Mesendoderm (in vitro differentiated cells): ENCODE measurements around the gene CDAN1.

ENCODE experiments used
- DNase-seq: peaks from one replicate; pipeline ENCODE4 v3.0.0; 2013
- H2AK5ac ChIP-seq: 2 replicates; pipeline ENCODE4 v1.6.1; 2013; ENCODE audit warnings: low read length, inconsistent platforms
- H2BK120ac ChIP-seq: 2 replicates; pipeline ENCODE4 v1.6.1; 2013; ENCODE audit warnings: low read depth, mild to moderate bottlenecking, low read length, moderate library complexity, mixed read lengths
- H2BK15ac ChIP-seq: replicated peaks from 2 replicates; pipeline ENCODE4 v1.6.1; 2013; ENCODE audit warnings: low read depth, mild to moderate bottlenecking, moderate library complexity
- H2BK5ac ChIP-seq: 2 replicates; pipeline ENCODE4 v1.6.1; 2013; ENCODE audit warnings: low read length, inconsistent platforms
- H3K18ac ChIP-seq: 2 replicates; pipeline ENCODE4 v1.6.1; 2013; ENCODE audit warnings: mild to moderate bottlenecking, low read length, mixed read lengths
- H3K23ac ChIP-seq: one replicate; pipeline ENCODE4 v1.6.1; 2013; ENCODE audit warnings: low read length
- H3K27ac ChIP-seq: 2 replicates; pipeline ENCODE4 v1.5.1; 2013; ENCODE audit warnings: low read depth, mild to moderate bottlenecking, inconsistent platforms, low read length, moderate library complexity
- H3K27me3 ChIP-seq: 2 replicates; pipeline ENCODE4 v1.6.1; 2013; ENCODE audit warnings: low read length, control low read depth, mild to moderate bottlenecking, inconsistent platforms; ENCODE audit not compliant: insufficient read depth, poor library complexity
- H3K36me3 ChIP-seq: 2 replicates; pipeline ENCODE4 v1.6.1; 2013; ENCODE audit warnings: low read length, inconsistent platforms; ENCODE audit not compliant: control insufficient read depth, insufficient read depth
- H3K4ac ChIP-seq: one replicate; pipeline ENCODE4 v1.6.1; 2013; ENCODE audit warnings: low read depth, mild to moderate bottlenecking, low read length, moderate library complexity
- H3K4me1 ChIP-seq: 2 replicates; pipeline ENCODE4 v1.6.1; 2013; ENCODE audit warnings: low read depth, low read length, inconsistent platforms; ENCODE audit not compliant: control insufficient read depth
- H3K4me2 ChIP-seq: 2 replicates; pipeline ENCODE4 v1.6.1; 2013; ENCODE audit warnings: low read length
- H3K4me3 ChIP-seq: 2 replicates; pipeline ENCODE4 v1.5.1; 2013; ENCODE audit warnings: mild to moderate bottlenecking, low read length
- H3K56ac ChIP-seq: one replicate; pipeline ENCODE4 v1.6.1; 2013; ENCODE audit warnings: low read length
- H3K79me1 ChIP-seq: 2 replicates; pipeline ENCODE4 v1.6.1; 2013; ENCODE audit warnings: low read length, inconsistent platforms
- H3K79me2 ChIP-seq: 2 replicates; pipeline ENCODE4 v1.6.1; 2013; ENCODE audit warnings: mild to moderate bottlenecking, low read length; ENCODE audit not compliant: control insufficient read depth, insufficient read depth
- H3K9ac ChIP-seq: 2 replicates; pipeline ENCODE4 v1.6.1; 2013; ENCODE audit warnings: low read length, inconsistent platforms
- H4K5ac ChIP-seq: one replicate; pipeline ENCODE4 v1.6.1; 2013; ENCODE audit warnings: low read length
- H4K8ac ChIP-seq: one replicate; pipeline ENCODE4 v1.6.1; 2013; ENCODE audit warnings: low read depth, mild to moderate bottlenecking, control low read depth, low read length, moderate library complexity
- WGBS: extraction: QIAGEN DNeasy Blood & Tissue Kit; methylation state at CpG from one replicate; pipeline ENCODE4 v1.1.7; 2013; ENCODE audit warnings: low lambda C conversion rate, missing lambda C conversion rate; ENCODE audit not compliant: insufficient coverage; ENCODE audit errors: extremely low coverage; 5-methylcytosine and 5-hydroxymethylcytosine counted together

CDAN1 gene

DNA sequence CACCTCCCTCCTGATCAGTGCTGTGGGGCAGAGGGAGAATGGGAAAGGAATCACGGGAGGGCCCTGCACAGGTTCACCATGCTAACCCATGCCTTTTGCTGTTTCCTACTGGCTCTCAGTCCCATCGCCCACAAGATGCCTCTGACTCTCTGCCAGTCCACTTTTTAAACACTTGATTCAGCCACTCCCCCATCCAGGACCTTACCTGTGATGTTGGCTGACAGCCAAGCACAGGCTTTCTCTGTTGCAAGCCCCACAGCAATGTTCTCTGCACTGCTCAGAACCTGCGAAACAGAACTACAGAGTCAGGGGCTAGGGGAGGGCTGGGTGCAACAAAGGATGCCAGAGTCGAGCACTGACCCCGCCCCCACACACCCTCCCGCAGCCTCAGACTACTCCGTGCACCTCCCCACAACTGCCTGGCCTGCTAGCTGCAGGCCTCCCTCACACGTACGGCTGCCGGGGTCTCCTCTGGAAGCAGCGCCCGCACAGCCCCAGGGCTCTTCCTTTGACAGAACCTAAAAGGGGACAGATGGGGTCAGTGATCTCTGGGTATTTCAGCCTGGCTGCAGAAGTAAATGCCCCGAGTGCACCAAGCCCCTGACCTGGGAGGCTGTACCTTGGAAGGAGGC is 9.1 kb downstream of the CDAN1 start:
- Histone ChIP-seq H3K23ac (no peak overlapping the region), H3K9ac (no peak overlapping the region), H3K79me1 (no peaks in the 10 kb centered on the region), H2AK5ac (no peak overlapping the region), H3K56ac (no peak overlapping the region), H3K4ac (no peak overlapping the region), H4K8ac (no peak overlapping the region), H2BK5ac (no peak overlapping the region), H3K27ac (no peak overlapping the region), H2BK15ac (no peak overlapping the region), H3K36me3 (peaks cover 23% of the 10 kb centered on the region), H2BK120ac (no peak overlapping the region), H3K4me2 (no peak overlapping the region), H3K27me3 (no peaks in the 10 kb centered on the region), H3K79me2 (no peaks in the 10 kb centered on the region), H3K18ac (no peak overlapping the region), H3K4me3 (no peak overlapping the region), H3K4me1 (no peaks in the 10 kb centered on the region), H4K5ac (no peak overlapping the region)
- no CpG with 5 or more reads among the region's 13 CpGs for WGBS
- DNase-seq: no peak

DNA sequence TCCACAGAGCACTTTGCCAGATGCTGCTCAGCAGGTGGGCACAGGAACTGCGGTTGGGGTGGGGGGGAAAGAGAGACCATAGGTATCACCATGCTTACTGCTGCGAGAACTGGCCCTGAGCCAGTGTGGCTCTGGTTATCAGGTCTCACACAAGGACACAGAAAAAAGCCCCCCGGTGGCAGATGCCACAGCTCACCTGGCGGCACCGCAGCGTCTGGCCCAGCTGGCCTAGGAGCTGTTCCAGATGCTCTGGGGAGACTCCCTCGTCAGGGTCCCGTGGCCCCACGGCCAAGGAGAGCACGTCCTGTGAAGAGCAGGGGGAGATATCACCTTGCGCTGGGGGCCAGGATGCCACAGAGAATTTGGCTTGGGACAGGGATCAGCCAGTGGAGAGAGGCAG is 10.8 kb downstream of the CDAN1 start:
- no peak overlapping the region for H3K4me3 ChIP-seq
- no CpG with 5 or more reads among the region's 11 CpGs for WGBS
- H2AK5ac ChIP-seq: no peak overlapping the region
- no peak overlapping the region for H4K5ac ChIP-seq
- peaks cover 18% of the 10 kb centered on the region for H3K36me3 ChIP-seq
- H3K18ac ChIP-seq: no peak overlapping the region
- no peak overlapping the region for H2BK15ac ChIP-seq
- H3K4ac ChIP-seq: no peak overlapping the region
- no peak overlapping the region for H3K56ac ChIP-seq
- H3K4me2 ChIP-seq: no peak overlapping the region
- H3K79me1 ChIP-seq: no peaks in the 10 kb centered on the region
- H3K27me3 ChIP-seq: no peaks in the 10 kb centered on the region
- no peak overlapping the region for H3K27ac ChIP-seq
- no peak for DNase-seq
- no peak overlapping the region for H3K9ac ChIP-seq
- H4K8ac ChIP-seq: no peak overlapping the region
- H3K4me1 ChIP-seq: no peaks in the 10 kb centered on the region
- no peak overlapping the region for H2BK120ac ChIP-seq
- H2BK5ac ChIP-seq: no peak overlapping the region
- H3K23ac ChIP-seq: no peak overlapping the region
- H3K79me2 ChIP-seq: no peaks in the 10 kb centered on the region

DNA sequence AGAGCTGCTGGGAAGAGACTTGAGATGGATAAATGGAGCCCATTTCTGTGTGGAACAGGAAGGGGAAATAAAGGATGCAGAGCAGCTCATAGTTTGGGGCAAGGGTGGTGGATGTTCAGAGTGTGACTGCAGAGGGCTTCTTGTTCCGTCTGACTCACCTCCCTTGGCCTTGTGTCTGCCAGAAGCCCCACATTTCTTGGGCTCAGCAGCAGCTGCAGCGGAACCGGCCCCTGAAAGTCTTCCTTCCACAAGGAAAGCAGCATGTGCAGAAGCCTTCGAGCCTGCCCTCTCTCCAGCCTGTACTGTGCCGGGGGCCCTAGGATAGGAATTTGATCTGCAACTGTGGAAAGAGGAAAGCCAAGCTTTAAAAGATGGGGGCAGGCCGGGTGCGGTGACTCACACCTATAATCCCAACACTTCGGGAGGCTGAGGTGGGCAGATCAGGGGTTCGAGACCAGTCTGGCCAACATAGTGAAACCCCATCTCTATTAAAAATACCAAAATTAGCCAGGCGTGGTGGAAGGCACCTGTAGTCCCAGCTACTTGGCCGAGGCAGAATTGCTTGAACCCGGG is 11.5 kb downstream of the CDAN1 start:
- no peak overlapping the region for H3K18ac ChIP-seq
- no peak overlapping the region for H2AK5ac ChIP-seq
- no peak overlapping the region for H4K5ac ChIP-seq
- no peak overlapping the region for H2BK5ac ChIP-seq
- DNase-seq: no peak
- no peak overlapping the region for H3K4me3 ChIP-seq
- H3K27ac ChIP-seq: no peak overlapping the region
- no peak overlapping the region for H3K56ac ChIP-seq
- no peak overlapping the region for H3K4ac ChIP-seq
- no peak overlapping the region for H3K9ac ChIP-seq
- no peak overlapping the region for H3K23ac ChIP-seq
- H3K36me3 ChIP-seq: peaks cover 17% of the 10 kb centered on the region
- no peaks in the 10 kb centered on the region for H3K27me3 ChIP-seq
- H3K4me1 ChIP-seq: no peaks in the 10 kb centered on the region
- H2BK120ac ChIP-seq: no peak overlapping the region
- H4K8ac ChIP-seq: no peak overlapping the region
- H3K79me1 ChIP-seq: no peaks in the 10 kb centered on the region
- no peak overlapping the region for H3K4me2 ChIP-seq
- no peak overlapping the region for H2BK15ac ChIP-seq
- WGBS: no CpG with 5 or more reads among the region's 12 CpGs
- no peaks in the 10 kb centered on the region for H3K79me2 ChIP-seq

DNA sequence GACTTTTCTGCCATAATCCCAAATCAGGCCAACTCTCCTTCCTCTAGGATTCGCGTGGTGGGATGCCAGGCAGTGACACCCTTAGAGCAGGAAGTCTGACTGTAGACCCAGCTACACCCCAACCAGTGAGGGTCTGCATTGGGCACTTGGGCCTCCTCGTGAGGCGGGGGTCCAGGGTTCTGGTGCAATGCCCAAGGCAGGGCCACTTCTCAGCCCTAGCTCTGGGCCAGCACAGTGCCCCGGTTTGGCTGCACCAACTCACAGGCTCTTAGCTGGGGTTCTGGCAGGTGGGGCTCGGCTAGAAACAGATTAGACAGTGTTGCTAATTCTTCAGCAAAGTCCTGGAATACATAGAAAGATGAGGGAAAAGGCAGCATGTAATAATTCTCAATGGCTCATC is 12.7 kb downstream of the CDAN1 start:
- H3K9ac ChIP-seq: no peak overlapping the region
- H2AK5ac ChIP-seq: no peak overlapping the region
- no peaks in the 10 kb centered on the region for H3K79me1 ChIP-seq
- H4K5ac ChIP-seq: no peak overlapping the region
- no peak overlapping the region for H3K4me2 ChIP-seq
- no peak overlapping the region for H4K8ac ChIP-seq
- DNase-seq: no peak
- no peak overlapping the region for H3K23ac ChIP-seq
- no peak overlapping the region for H2BK5ac ChIP-seq
- no CpG with 5 or more reads among the region's 6 CpGs for WGBS
- H3K4me3 ChIP-seq: no peak overlapping the region
- no peaks in the 10 kb centered on the region for H3K79me2 ChIP-seq
- no peak overlapping the region for H3K4ac ChIP-seq
- no peak overlapping the region for H3K27ac ChIP-seq
- H2BK120ac ChIP-seq: no peak overlapping the region
- H3K18ac ChIP-seq: no peak overlapping the region
- H3K56ac ChIP-seq: no peak overlapping the region
- H3K36me3 ChIP-seq: peaks cover 17% of the 10 kb centered on the region
- no peak overlapping the region for H2BK15ac ChIP-seq
- H3K27me3 ChIP-seq: no peaks in the 10 kb centered on the region
- H3K4me1 ChIP-seq: no peaks in the 10 kb centered on the region

GRCh38 chr15:42723068-42723467 is 13.9 kb downstream of the CDAN1 start:
- H3K4me1 ChIP-seq: no peaks in the 10 kb centered on the region
- H3K23ac ChIP-seq: no peak overlapping the region
- H2BK5ac ChIP-seq: no peak overlapping the region
- H3K27me3 ChIP-seq: no peaks in the 10 kb centered on the region
- H3K9ac ChIP-seq: no peak overlapping the region
- no peak overlapping the region for H3K4me3 ChIP-seq
- H2BK15ac ChIP-seq: no peak overlapping the region
- peak; percentile 18 for DNase-seq
- no peak overlapping the region for H3K4me2 ChIP-seq
- no peak overlapping the region for H4K5ac ChIP-seq
- H3K79me1 ChIP-seq: no peaks in the 10 kb centered on the region
- H3K27ac ChIP-seq: no peak overlapping the region
- WGBS: no CpG with 5 or more reads among the region's 4 CpGs
- no peak overlapping the region for H4K8ac ChIP-seq
- no peak overlapping the region for H2AK5ac ChIP-seq
- no peak overlapping the region for H3K4ac ChIP-seq
- H2BK120ac ChIP-seq: no peak overlapping the region
- H3K18ac ChIP-seq: no peak overlapping the region
- H3K36me3 ChIP-seq: peaks cover 17% of the 10 kb centered on the region
- H3K79me2 ChIP-seq: no peaks in the 10 kb centered on the region
- H3K56ac ChIP-seq: no peak overlapping the region

GRCh38 chr15:42721916-42722315 is 15.0 kb downstream of the CDAN1 start:
- WGBS: no CpG with 5 or more reads among the region's 3 CpGs
- no peak overlapping the region for H2AK5ac ChIP-seq
- H3K4me2 ChIP-seq: no peak overlapping the region
- no peak overlapping the region for H3K27ac ChIP-seq
- H3K79me2 ChIP-seq: no peaks in the 10 kb centered on the region
- H3K56ac ChIP-seq: no peak overlapping the region
- no peak overlapping the region for H2BK15ac ChIP-seq
- H2BK120ac ChIP-seq: no peak overlapping the region
- H3K4me3 ChIP-seq: no peak overlapping the region
- peaks cover 15% of the 10 kb centered on the region for H3K36me3 ChIP-seq
- H4K5ac ChIP-seq: no peak overlapping the region
- H3K79me1 ChIP-seq: no peaks in the 10 kb centered on the region
- H3K27me3 ChIP-seq: no peaks in the 10 kb centered on the region
- H2BK5ac ChIP-seq: no peak overlapping the region
- H4K8ac ChIP-seq: no peak overlapping the region
- DNase-seq: no peak
- no peak overlapping the region for H3K18ac ChIP-seq
- H3K4ac ChIP-seq: no peak overlapping the region
- H3K9ac ChIP-seq: no peak overlapping the region
- H3K23ac ChIP-seq: no peak overlapping the region
- no peaks in the 10 kb centered on the region for H3K4me1 ChIP-seq
